Measurements from ENCODE around the gene RAB24.

RAB24 gene

GRCh38 chr5:177299697-177300096 is 3.8 kb downstream of the RAB24 start:
- in situ Hi-C loops (cut with HindIII; ENCODE audit: low sequenced_read_pairs): loop anchor here (25.0 kb wide), 1 partner anchor 187 kb away; no protein-coding TSS in a partner anchor

- in situ Hi-C loops (cut with HindIII; ENCODE audit: low sequenced_read_pairs): no loop called here
These were observed 5.6 kb downstream of the RAB24 start for GRCh38 chr5:177297922-177298321.

GRCh38 chr5:177296581-177296980 is 6.9 kb downstream of the RAB24 start:
- in situ Hi-C loops (cut with HindIII; ENCODE audit: low sequenced_read_pairs): no loop called here

GRCh38 chr5:177295924-177296323 is 7.6 kb downstream of the RAB24 start:
- in situ Hi-C loops (cut with HindIII; ENCODE audit: low sequenced_read_pairs): no loop called here

GRCh38 chr5:177294632-177295031 is 8.9 kb downstream of the RAB24 start:
- in situ Hi-C loops (cut with HindIII; ENCODE audit: low sequenced_read_pairs): no loop called here

- in situ Hi-C loops (cut with HindIII; ENCODE audit: low sequenced_read_pairs): no loop called here
These were observed 9.5 kb downstream of the RAB24 start for GRCh38 chr5:177293819-177294581.

- in situ Hi-C loops (cut with HindIII; ENCODE audit: low sequenced_read_pairs): no loop called here
These were observed 11.8 kb downstream of the RAB24 start for GRCh38 chr5:177291735-177292134.

GRCh38 chr5:177290816-177291596 is 12.5 kb downstream of the RAB24 start:
- in situ Hi-C loops (cut with HindIII; ENCODE audit: low sequenced_read_pairs): no loop called here

GRCh38 chr5:177288191-177288590 is 15.3 kb downstream of the RAB24 start:
- in situ Hi-C loops (cut with HindIII; ENCODE audit: low sequenced_read_pairs): no loop called here

GRCh38 chr5:177276886-177277285 is 26.6 kb downstream of the RAB24 start:
- in situ Hi-C loops (cut with HindIII; ENCODE audit: low sequenced_read_pairs): no loop called here

- in situ Hi-C loops (cut with HindIII; ENCODE audit: low sequenced_read_pairs): no loop called here
These were observed 27.6 kb downstream of the RAB24 start for GRCh38 chr5:177275883-177276282.

- in situ Hi-C loops (cut with HindIII; ENCODE audit: low sequenced_read_pairs): loop anchor here (5.0 kb wide), 1 partner anchor 76 kb away; no protein-coding TSS in a partner anchor
These were observed 32.4 kb downstream of the RAB24 start for GRCh38 chr5:177271113-177271512.

- in situ Hi-C loops (cut with HindIII; ENCODE audit: low sequenced_read_pairs): loop anchor here (5.0 kb wide), 1 partner anchor 77 kb away; no protein-coding TSS in a partner anchor
These were observed 32.9 kb downstream of the RAB24 start for GRCh38 chr5:177270653-177271052.

- in situ Hi-C loops (cut with HindIII; ENCODE audit: low sequenced_read_pairs): loop anchor here (5.0 kb wide), 1 partner anchor 77 kb away; no protein-coding TSS in a partner anchor
These were observed 33.5 kb downstream of the RAB24 start for GRCh38 chr5:177269976-177270375.

GRCh38 chr5:177269232-177269895 is 34.2 kb downstream of the RAB24 start:
- in situ Hi-C loops (cut with HindIII; ENCODE audit: low sequenced_read_pairs): no loop called here

GRCh38 chr5:177265395-177265794 is 38.1 kb downstream of the RAB24 start:
- in situ Hi-C loops (cut with HindIII; ENCODE audit: low sequenced_read_pairs): no loop called here

GRCh38 chr5:177264178-177264577 is 39.3 kb downstream of the RAB24 start:
- in situ Hi-C loops (cut with HindIII; ENCODE audit: low sequenced_read_pairs): no loop called here

GRCh38 chr5:177261510-177261909 is 42.0 kb downstream of the RAB24 start:
- in situ Hi-C loops (cut with HindIII; ENCODE audit: low sequenced_read_pairs): no loop called here

GRCh38 chr5:177260961-177261360 is 42.6 kb downstream of the RAB24 start:
- in situ Hi-C loops (cut with HindIII; ENCODE audit: low sequenced_read_pairs): no loop called here

GRCh38 chr5:177258711-177259110 is 44.8 kb downstream of the RAB24 start:
- in situ Hi-C loops (cut with HindIII; ENCODE audit: low sequenced_read_pairs): loop anchor here (10.0 kb wide), 1 partner anchor 134 kb away; no protein-coding TSS in a partner anchor

GRCh38 chr5:177256296-177256695 is 47.2 kb downstream of the RAB24 start:
- in situ Hi-C loops (cut with HindIII; ENCODE audit: low sequenced_read_pairs): loop anchor here (10.0 kb wide), 1 partner anchor 131 kb away; no protein-coding TSS in a partner anchor
